Immature natural killer cell (primary cell): Measurements from ENCODE around the gene SMC5. TPM values are rescaled to one million over a fixed set of nuclear protein-coding genes. Genes with fewer than 3 reads are reported as not detected.
"Not testable (repeated sequence)": the region's sequence is repeated elsewhere in the genome, so short reads cannot be mapped to it uniquely, and the experiment has no call there.

Source experiments
- DNase-seq, 3 donors: peaks; one replicate each; pipeline ENCODE4 v3.0.0; 2022; ENCODE audit warnings: mixed read lengths in 1 of 3
- H3K27ac Mint-ChIP-seq, 6 donors: one replicate each; pipeline ENCODE4 v1.8.0; 2020; ENCODE audit warnings: mixed read lengths in 6 of 6, mild to moderate bottlenecking in 5 of 6, inconsistent platforms in 4 of 6, moderate library complexity in 3 of 6
- H3K27me3 Mint-ChIP-seq, 3 donors: one replicate each; pipeline ENCODE4 v1.8.0; 2020 to 2021; ENCODE audit warnings: low read depth in 3 of 3, mild to moderate bottlenecking in 3 of 3, mixed read lengths in 3 of 3, moderate library complexity in 3 of 3, inconsistent platforms in 1 of 3
- H3K36me3 Mint-ChIP-seq, 3 donors: one replicate each; pipeline ENCODE4 v1.8.0; 2020; ENCODE audit warnings: mixed read lengths in 3 of 3, inconsistent platforms in 2 of 3, mild to moderate bottlenecking in 2 of 3
- H3K4me1 Mint-ChIP-seq, 2 donors: one replicate each; pipeline ENCODE4 v1.8.0; 2020; ENCODE audit warnings: inconsistent platforms in 2 of 2, mild to moderate bottlenecking in 2 of 2, mixed read lengths in 2 of 2, moderate library complexity in 1 of 2
- H3K4me3 Mint-ChIP-seq, 5 donors: one replicate each; pipeline ENCODE4 v1.8.0; 2020; ENCODE audit warnings: mild to moderate bottlenecking in 5 of 5, mixed read lengths in 5 of 5, inconsistent platforms in 3 of 5, moderate library complexity in 3 of 5
- H3K9me3 Mint-ChIP-seq, 6 donors: one replicate each; pipeline ENCODE4 v1.8.0; 2020; ENCODE audit warnings: mild to moderate bottlenecking in 6 of 6, mixed read lengths in 6 of 6, inconsistent platforms in 4 of 6, moderate library complexity in 3 of 6
- polyA plus RNA-seq, 3 donors: library from polyadenylated mRNA; unstranded; fragments of 300-500 nt; fragmentation: Illumina TruSeq; gene quantifications; one replicate each; pipeline ENCODE4 v1.2.3, GENCODE V29; 2021

The SMC5 gene
- polyA plus RNA-seq, 3 donors from 2014 or later, result 7.0 to 24.2 (median 15.5) TPM

- no peak overlapping the region for H3K27ac Mint-ChIP-seq
- H3K9me3 Mint-ChIP-seq, result no peaks in the 10 kb centered on the region
Observed at GRCh38 chr9:70285981-70286598, 27.3 kb downstream of the SMC5 start.

GRCh38 chr9:70290626-70291025 is 31.8 kb downstream of the SMC5 start:
- Mint-ChIP-seq H3K4me3 (no peak overlapping the region), H3K4me1 (peaks cover 13 to 36% of the 10 kb centered on the region in 2 donors), H3K9me3 (peaks cover 0 to 6% (median under 1%) of the 10 kb centered on the region in 6 donors), H3K27ac (no peak overlapping the region), H3K36me3 (peaks cover 22 to 54% (median 42%) of the 10 kb centered on the region in 3 donors), H3K27me3 (no peaks in the 10 kb centered on the region)
- no peak for DNase-seq

More at GRCh38 chr9:70285981-70286598, 27.3 kb downstream of the SMC5 start:
- H3K36me3 Mint-ChIP-seq, result peaks cover 22 to 48% (median 23%) of the 10 kb centered on the region in 3 donors
- no peak overlapping the region for H3K4me3 Mint-ChIP-seq
- DNase-seq, result no peak
- peaks cover 0 to 3% (median 0%) of the 10 kb centered on the region in 3 donors for H3K27me3 Mint-ChIP-seq
- peaks cover 3 to 33% of the 10 kb centered on the region in 2 donors for H3K4me1 Mint-ChIP-seq

- Mint-ChIP-seq H3K4me3 (no peak overlapping the region), H3K27ac (no peak overlapping the region), H3K36me3 (peaks cover 22 to 53% (median 42%) of the 10 kb centered on the region in 3 donors), H3K9me3 (peaks cover 0 to 6% (median under 1%) of the 10 kb centered on the region in 6 donors), H3K27me3 (no peaks in the 10 kb centered on the region), H3K4me1 (peaks cover 13 to 35% of the 10 kb centered on the region in 2 donors)
- no peak for DNase-seq
Observed at GRCh38 chr9:70291446-70291845, 32.7 kb downstream of the SMC5 start.

- no peak for DNase-seq
Observed at GRCh38 chr9:70292253-70292652, 33.5 kb downstream of the SMC5 start.

GRCh38 chr9:70293214-70293613 is 34.4 kb downstream of the SMC5 start:
- Mint-ChIP-seq H3K9me3 (peaks cover 0 to 6% (median under 1%) of the 10 kb centered on the region in 6 donors), H3K27ac (no peak overlapping the region), H3K4me3 (no peak overlapping the region), H3K27me3 (no peaks in the 10 kb centered on the region), H3K4me1 (peaks cover 13 to 35% of the 10 kb centered on the region in 2 donors), H3K36me3 (peaks cover 22 to 44% (median 37%) of the 10 kb centered on the region in 3 donors)
- no peak for DNase-seq

More at GRCh38 chr9:70292253-70292652, 33.5 kb downstream of the SMC5 start:
- Mint-ChIP-seq H3K4me3 (no peak overlapping the region), H3K9me3 (peaks cover 0 to 6% (median under 1%) of the 10 kb centered on the region in 6 donors), H3K4me1 (peaks cover 13 to 35% of the 10 kb centered on the region in 2 donors), H3K27me3 (no peaks in the 10 kb centered on the region), H3K36me3 (peaks cover 22 to 51% (median 42%) of the 10 kb centered on the region in 3 donors), H3K27ac (no peak overlapping the region)

GRCh38 chr9:70297141-70297540 is 38.4 kb downstream of the SMC5 start:
- DNase-seq, result no peak
- Mint-ChIP-seq H3K4me3 (no peak overlapping the region), H3K27me3 (no peaks in the 10 kb centered on the region), H3K36me3 (peaks cover 32 to 55% (median 49%) of the 10 kb centered on the region in 3 donors), H3K9me3 (peaks cover 0 to 5% (median under 1%) of the 10 kb centered on the region in 6 donors), H3K27ac (no peak overlapping the region), H3K4me1 (peaks cover 14 to 36% of the 10 kb centered on the region in 2 donors)

- Mint-ChIP-seq H3K36me3 (peaks cover 25 to 50% (median 44%) of the 10 kb centered on the region in 3 donors), H3K9me3 (no peaks in the 10 kb centered on the region), H3K4me1 (peaks cover 14 to 36% of the 10 kb centered on the region in 2 donors), H3K27ac (no peak overlapping the region), H3K4me3 (no peak overlapping the region), H3K27me3 (no peaks in the 10 kb centered on the region)
- no peak for DNase-seq
Observed at GRCh38 chr9:70298245-70298771, 39.5 kb downstream of the SMC5 start.

- Mint-ChIP-seq H3K27ac (peak overlapping the region in 1 of 6 donors; percentile 13), H3K36me3 (peaks cover 34 to 51% (median 44%) of the 10 kb centered on the region in 3 donors), H3K27me3 (no peaks in the 10 kb centered on the region)
Observed at GRCh38 chr9:70303268-70303667, 44.5 kb downstream of the SMC5 start.

GRCh38 chr9:70304810-70305209 is 46.0 kb downstream of the SMC5 start:
- H3K27ac Mint-ChIP-seq, result no peak overlapping the region
- no peak overlapping the region for H3K4me3 Mint-ChIP-seq
- H3K36me3 Mint-ChIP-seq, result peaks cover 37 to 49% (median 43%) of the 10 kb centered on the region in 3 donors
- H3K4me1 Mint-ChIP-seq, result peaks cover 3 to 8% of the 10 kb centered on the region in 2 donors
- DNase-seq, result no peak
- no peaks in the 10 kb centered on the region for H3K9me3 Mint-ChIP-seq
- no peaks in the 10 kb centered on the region for H3K27me3 Mint-ChIP-seq

More at GRCh38 chr9:70303268-70303667, 44.5 kb downstream of the SMC5 start:
- peaks cover 3 to 17% of the 10 kb centered on the region in 2 donors for H3K4me1 Mint-ChIP-seq
- H3K4me3 Mint-ChIP-seq, result no peak overlapping the region
- H3K9me3 Mint-ChIP-seq, result no peaks in the 10 kb centered on the region
- DNase-seq, result no peak

- peaks cover 13 to 49% (median 26%) of the 10 kb centered on the region in 3 donors for H3K36me3 Mint-ChIP-seq
- H3K27ac Mint-ChIP-seq, result no peak overlapping the region
- DNase-seq, result no peak
- no peaks in the 10 kb centered on the region for H3K9me3 Mint-ChIP-seq
- peaks cover 0 to 2% (median 0%) of the 10 kb centered on the region in 3 donors for H3K27me3 Mint-ChIP-seq
- no peak overlapping the region for H3K4me3 Mint-ChIP-seq
- no peaks in the 10 kb centered on the region for H3K4me1 Mint-ChIP-seq
Observed at GRCh38 chr9:70315389-70315788, 56.6 kb downstream of the SMC5 start.

GRCh38 chr9:70318002-70318401 is 59.2 kb downstream of the SMC5 start:
- Mint-ChIP-seq H3K4me3 (no peak overlapping the region), H3K9me3 (no peaks in the 10 kb centered on the region), H3K4me1 (no peaks in the 10 kb centered on the region), H3K36me3 (peaks cover 6 to 44% (median 33%) of the 10 kb centered on the region in 3 donors), H3K27ac (peak overlapping the region in 1 of 6 donors; percentile 40), H3K27me3 (peaks cover 0 to 2% (median 0%) of the 10 kb centered on the region in 3 donors)
- DNase-seq, result no peak

- Mint-ChIP-seq H3K36me3 (peaks cover 26 to 47% (median 47%) of the 10 kb centered on the region in 3 donors), H3K4me3 (no peak overlapping the region), H3K27ac (no peak overlapping the region), H3K27me3 (peaks cover 0 to 2% (median 0%) of the 10 kb centered on the region in 3 donors), H3K9me3 (no peaks in the 10 kb centered on the region), H3K4me1 (no peaks in the 10 kb centered on the region)
- DNase-seq, result no peak
Observed at GRCh38 chr9:70322096-70322495, 63.3 kb downstream of the SMC5 start.

- Mint-ChIP-seq H3K4me3 (no peak overlapping the region), H3K27ac (no peak overlapping the region), H3K27me3 (no peaks in the 10 kb centered on the region), H3K4me1 (no peaks in the 10 kb centered on the region), H3K36me3 (peaks cover 44 to 64% (median 58%) of the 10 kb centered on the region in 3 donors), H3K9me3 (no peaks in the 10 kb centered on the region)
- no peak for DNase-seq
Observed at GRCh38 chr9:70324963-70325362, 66.2 kb downstream of the SMC5 start.

GRCh38 chr9:70328625-70329024 is 69.8 kb downstream of the SMC5 start:
- H3K27me3 Mint-ChIP-seq, H3K4me1 Mint-ChIP-seq, H3K4me3 Mint-ChIP-seq, H3K9me3 Mint-ChIP-seq, H3K27ac Mint-ChIP-seq, DNase-seq: not testable (repeated sequence)
- H3K36me3 Mint-ChIP-seq, result peaks cover 50 to 56% (median 51%) of the 10 kb centered on the region in 3 donors
